H1 (cell line): ENCODE results near the gene IL31. TPM values are rescaled to one million over a fixed set of nuclear protein-coding genes. Genes with fewer than 3 reads are reported as not detected.

Source experiments
- CTCF ChIA-PET: fragments of 300-600 bp; sonication (Branson Sonifier 250); formaldehyde crosslinking; loops from one replicate; lab custom pipeline; 2021; ENCODE audit not compliant: partially characterized antibody; lab: Charles Lee
- POLR2A ChIA-PET: fragments of 300-600 bp; sonication (Branson Sonifier 250); formaldehyde crosslinking; loops from one replicate; lab custom pipeline; 2021; ENCODE audit warnings: inconsistent platforms; ENCODE audit not compliant: partially characterized antibody; lab: Charles Lee
- DNase-seq, 2 experiments: peaks; one replicate each; pipeline versions ENCODE4 v3.0.0 to v3.0.0-alpha.2; 2010 to 2022; ENCODE audit warnings: low spot score in 2 of 2, low read depth in 1 of 2, mixed read lengths in 1 of 2
- FAIRE-seq: peaks from 2 replicates; lab custom pipeline; 2011; peaks lifted over from hg19 to GRCh38; lab: Jason Lieb, UNC
- H2AFZ ChIP-seq: 2 replicates; pipeline ENCODE4 v1.8.1; 2012; ENCODE audit warnings: low read length, inconsistent platforms
- H2AK5ac ChIP-seq: 2 replicates; pipeline ENCODE4 v1.6.1; 2013; ENCODE audit warnings: low read depth, low read length
- H2BK120ac ChIP-seq: replicated peaks from 2 replicates; pipeline ENCODE3; 2013; ENCODE audit warnings: low read depth, low read length, inconsistent platforms
- H2BK12ac ChIP-seq: 2 replicates; pipeline ENCODE4 v1.6.1; 2013; ENCODE audit warnings: low read depth, low read length
- H2BK15ac ChIP-seq: 2 replicates; pipeline ENCODE4 v1.6.1; 2013; ENCODE audit warnings: low read length
- H2BK20ac ChIP-seq: 2 replicates; pipeline ENCODE4 v1.6.1; 2013; ENCODE audit warnings: low read length
- H2BK5ac ChIP-seq: 2 replicates; pipeline ENCODE4 v1.6.1; 2013; ENCODE audit warnings: low read depth, low read length
- H3K14ac ChIP-seq: 2 replicates; pipeline ENCODE4 v1.6.1; 2013; ENCODE audit warnings: inconsistent platforms; ENCODE audit not compliant: insufficient read length
- H3K18ac ChIP-seq: 2 replicates; pipeline ENCODE4 v1.6.1; 2013; ENCODE audit warnings: low read length; ENCODE audit errors: extremely low read depth
- H3K23ac ChIP-seq: 2 replicates; pipeline ENCODE4 v1.6.1; 2013; ENCODE audit warnings: inconsistent platforms; ENCODE audit not compliant: insufficient read length
- H3K23me2 ChIP-seq: 2 replicates; pipeline ENCODE4 v1.6.1; 2013; ENCODE audit warnings: low read depth, low read length
- H3K27ac ChIP-seq: 2 replicates; pipeline ENCODE4 v1.6.1; 2011; ENCODE audit warnings: low read depth, low read length, inconsistent platforms
- H3K27me3 ChIP-seq, 4 experiments: replicated peaks in 1 of 4; 1 replicate in 1 of 4; 2 replicates in 3 of 4; pipeline versions ENCODE4 v1.6.1 to v1.8.1; 2011 to 2013; ENCODE audit warnings: low read length in 3 of 4, mild to moderate bottlenecking in 3 of 4, inconsistent platforms in 2 of 4, mixed read lengths in 2 of 4, moderate library complexity in 1 of 4; ENCODE audit not compliant: control insufficient read depth in 3 of 4, insufficient read depth in 3 of 4; ENCODE audit errors: extremely low read depth in 1 of 4
- H3K36me3 ChIP-seq, 4 experiments: 2 replicates each; pipeline versions ENCODE4 v1.6.1 to v1.8.1; 2011 to 2013; ENCODE audit warnings: mild to moderate bottlenecking in 4 of 4, low read length in 3 of 4, moderate library complexity in 2 of 4, control low read depth in 1 of 4, inconsistent platforms in 1 of 4; ENCODE audit not compliant: insufficient read depth in 4 of 4, control insufficient read depth in 2 of 4
- H3K4ac ChIP-seq: replicated peaks from 2 replicates; pipeline ENCODE3; 2013; ENCODE audit warnings: low read length, low read depth, mixed read lengths, inconsistent platforms; ENCODE audit not compliant: insufficient read length
- H3K4me1 ChIP-seq, 4 experiments: replicated peaks in 1 of 4; 1 replicate in 1 of 4; 2 replicates in 3 of 4; pipeline versions ENCODE4 v1.6.1 to v1.8.1; 2011 to 2013; ENCODE audit warnings: low read length in 3 of 4, inconsistent platforms in 2 of 4, mixed read lengths in 1 of 4; ENCODE audit not compliant: insufficient read depth in 4 of 4, control insufficient read depth in 3 of 4
- H3K4me2 ChIP-seq, 2 experiments: 2 replicates each; pipeline versions ENCODE4 v1.6.1 to v1.8.1; 2011 to 2013; ENCODE audit warnings: low read depth in 2 of 2, low read length in 2 of 2, control low read depth in 1 of 2, inconsistent platforms in 1 of 2, mild to moderate bottlenecking in 1 of 2; ENCODE audit not compliant: insufficient read depth in 1 of 2
- H3K4me3 ChIP-seq, 4 experiments: fragments of 200-600, 300-600 bp in 1 of 4; sonication (generic), shearing (Covaris generic), sonication (Bioruptor Twin) in 1 of 4; 2 replicates each; pipeline versions ENCODE4 v1.5.1 to v1.8.1; 2011 to 2016; ENCODE audit warnings: low read length in 4 of 4, low read depth in 3 of 4, control low read depth in 2 of 4, inconsistent platforms in 2 of 4, mild to moderate bottlenecking in 2 of 4, mixed read lengths in 1 of 4, moderate library complexity in 1 of 4; ENCODE audit not compliant: insufficient read depth in 2 of 4; ENCODE audit errors: extremely low read depth in 1 of 4
- H3K56ac ChIP-seq: replicated peaks from 2 replicates; pipeline ENCODE3; 2013; ENCODE audit warnings: low read depth, mild to moderate bottlenecking, mixed read lengths, low read length, inconsistent platforms; ENCODE audit not compliant: insufficient read length
- H3K79me1 ChIP-seq: 2 replicates; pipeline ENCODE4 v1.6.1; 2013; ENCODE audit warnings: low read depth, low read length, control low read depth
- H3K79me2 ChIP-seq, 2 experiments: 2 replicates each; pipeline versions ENCODE4 v1.6.1 to v1.8.1; 2012 to 2013; ENCODE audit warnings: low read length in 2 of 2, mild to moderate bottlenecking in 2 of 2, inconsistent platforms in 1 of 2; ENCODE audit not compliant: insufficient read depth in 2 of 2, control insufficient read depth in 1 of 2
- H3K9ac ChIP-seq, 4 experiments: replicated peaks in 1 of 4; 1 replicate in 1 of 4; 2 replicates in 3 of 4; pipeline versions ENCODE4 v1.6.1 to v1.8.1; 2011 to 2013; ENCODE audit warnings: low read depth in 3 of 4, low read length in 3 of 4, control low read depth in 2 of 4, mild to moderate bottlenecking in 2 of 4, moderate library complexity in 2 of 4, inconsistent platforms in 1 of 4; ENCODE audit errors: extremely low read depth in 1 of 4
- H3K9me3 ChIP-seq, 2 experiments: 2 replicates each; pipeline versions ENCODE4 v1.6.1 to v1.8.1; 2012 to 2013; ENCODE audit warnings: mild to moderate bottlenecking in 2 of 2, moderate library complexity in 2 of 2, control low read depth in 1 of 2, inconsistent platforms in 1 of 2, low read depth in 1 of 2, low read length in 1 of 2, mixed read lengths in 1 of 2; ENCODE audit not compliant: insufficient read depth in 2 of 2
- H4K20me1 ChIP-seq, 2 experiments: replicated peaks in 1 of 2; 2 replicates each; pipeline versions ENCODE3 to v1.8.1; 2011 to 2013; ENCODE audit warnings: inconsistent platforms in 2 of 2, low read length in 2 of 2, mild to moderate bottlenecking in 1 of 2; ENCODE audit not compliant: insufficient read depth in 2 of 2, control insufficient read depth in 1 of 2
- H4K5ac ChIP-seq: 2 replicates; pipeline ENCODE4 v1.6.1; 2013; ENCODE audit warnings: low read length, low read depth, mixed read lengths, inconsistent platforms; ENCODE audit not compliant: insufficient read length
- H4K8ac ChIP-seq: 2 replicates; pipeline ENCODE4 v1.8.0; 2013; ENCODE audit warnings: mild to moderate bottlenecking, moderate library complexity, low read length, inconsistent platforms; ENCODE audit not compliant: insufficient read depth; ENCODE audit errors: extremely low read depth
- H4K91ac ChIP-seq: replicated peaks from 2 replicates; pipeline ENCODE3; 2013; ENCODE audit warnings: low read length, mixed read lengths, inconsistent platforms; ENCODE audit not compliant: insufficient read length
- POLR2AphosphoS5 ChIP-seq: IDR thresholded peaks from 2 replicates; pipeline ENCODE4 v1.6.1; 2011; ENCODE audit warnings: low read depth, low read length
- RBBP5 ChIP-seq: IDR thresholded peaks from 2 replicates; pipeline ENCODE4 v1.7.1; 2012; ENCODE audit warnings: low read depth, mild to moderate bottlenecking, inconsistent platforms, low read length, moderate library complexity, borderline replicate concordance
- WGBS, 2 experiments: shearing (Covaris generic) in 1 of 2; methylation state at CpG; one replicate each; pipeline versions ENCODE4 v1.1.6 to v1.1.7; 2013 to 2015; ENCODE audit warnings: low lambda C conversion rate in 2 of 2, mixed read lengths in 2 of 2, inconsistent platforms in 1 of 2, low coverage in 1 of 2, missing lambda C conversion rate in 1 of 2; ENCODE audit not compliant: insufficient replicate concordance in 2 of 2, insufficient coverage in 1 of 2, insufficient read length in 1 of 2; ENCODE audit errors: extremely low coverage in 1 of 2, missing lambda C conversion rate in 1 of 2; 5-methylcytosine and 5-hydroxymethylcytosine counted together
- polyA plus RNA-seq, 7 experiments: library from polyadenylated mRNA; depleted of rRNA in 3 of 7; stranded (reverse) in 5 of 7; unstranded in 2 of 7; fragments of >200 nt in 5 of 7; fragments of 200-250 nt in 2 of 7; gene quantifications; 1 replicate in 5 of 7; 2 replicates in 1 of 7; 4 replicates in 1 of 7; pipeline versions ENCODE4 v1.2.1 to v1.2.3, GENCODE V29; 2011 to 2013; ENCODE audit warnings: missing spikeins in 2 of 7, mixed read lengths in 2 of 7
- total RNA-seq: library from RNA; stranded (reverse); fragmentation: NEBNext Ultra II Directional; extraction: Animal tissue kit (Norgen Biotek cat#: 25700); gene quantifications from 2 replicates; pipeline ENCODE4 v1.2.1, GENCODE V29; 2021

The IL31 gene
- total and polyA plus RNA-seq, 2 of the 8 experiments (the other 6 are each of a cell fraction or from before 2014, with no cell fraction given): not detected

- Histone ChIP-seq H2BK20ac (no peak overlapping the region), H3K23ac (no peak overlapping the region), H3K36me3 (peaks cover 12 to 61% (median 36%) of the 10 kb centered on the region in 4 experiments), H3K14ac (no peak overlapping the region), H2AFZ (no peak overlapping the region), H3K27me3 (peaks cover 9 to 30% (median 22%) of the 10 kb centered on the region in 4 experiments; a peak in 6 of 7 replicates), H3K4me1 (peaks cover 0 to 10% (median 3%) of the 10 kb centered on the region in 4 experiments; a peak in 5 of 7 replicates), H3K4me2 (no peak overlapping the region), H2BK5ac (no peak overlapping the region), H3K23me2 (peaks cover 9% of the 10 kb centered on the region; the same call in 1 of the 2 replicates), H2BK12ac (no peak overlapping the region), H3K9me3 (no peaks in the 10 kb centered on the region), H2BK120ac (no peak overlapping the region), H3K18ac (no peak overlapping the region), H3K4ac (no peak overlapping the region), H3K56ac (no peak overlapping the region), H3K9ac (no peak overlapping the region), H4K5ac (no peak overlapping the region), H2AK5ac (no peak overlapping the region), H3K79me1 (no peaks in the 10 kb centered on the region), H3K27ac (no peak overlapping the region), H3K79me2 (no peaks in the 10 kb centered on the region), H3K4me3 (no peak overlapping the region), H4K20me1 (peaks cover 12 to 19% of the 10 kb centered on the region in 2 experiments), H4K91ac (no peak overlapping the region), H4K8ac (no peak overlapping the region), H2BK15ac (no peak overlapping the region)
- no peak for TF ChIP-seq RBBP5
- TF ChIP-seq POLR2AphosphoS5: peak; percentile 69
- DNase-seq (no peak), FAIRE-seq (no peak)
- CTCF ChIA-PET: interaction anchor here (0.6 to 4.1 kb wide), 4 partner anchors 8 to 147 kb away, joined by 3 to 15 read pairs (median 6); no protein-coding TSS in a partner anchor
- POLR2A ChIA-PET: interaction anchor here (17.6 kb wide), 1 partner anchor 12 kb away, joined by 230 read pairs; the partner anchor contains the start of gene DIABLO
- 97% methylated on average over 18 of the region's 18 CpGs; no CpG with 5 or more reads in 1 of the 2 experiments for WGBS, 2 experiments
These were observed 34.2 kb upstream of the IL31 start for GRCh38 chr12:122208073-122208820.
